HepG2 (cell line): ENCODE measurements around the gene FERMT2. TPM values are rescaled to one million over a fixed set of nuclear protein-coding genes. Genes with fewer than 3 reads are reported as not detected.

Source experiments
- ATAC-seq: fragments of 200-7000 bp; cut with Tn5 transposase; 3 replicates; pipeline ENCODE4 v1.9.1; 2020; ENCODE audit warnings: mild to moderate bottlenecking, moderate library complexity
- BruUV-seq: library from RNA; stranded (reverse); fragments of 400-500 nt; replicated peaks from 2 replicates; lab custom pipeline; 2021; lab: Mats Ljungman, UMichigan
- CTCF ChIA-PET: fragments of 300-600 bp; formaldehyde crosslinking; extraction: SDS; loops from one replicate; lab custom pipeline; 2021; ENCODE audit warnings: low total read pairs, inconsistent platforms, low intra/inter-chr PET ratio; lab: Yijun Ruan, JAX
- POLR2A ChIA-PET: fragments of 350-600 bp; sonication (Branson Sonifier 250); formaldehyde crosslinking; loops from one replicate; lab custom pipeline; 2020; ENCODE audit warnings: antibody characterized with exemption, inconsistent platforms; lab: Yijun Ruan, JAX
- DNase-seq: peaks from one replicate; pipeline ENCODE4 v3.0.0-alpha.2; 2015; ENCODE audit warnings: low spot score
- FAIRE-seq: peaks from 3 replicates; lab custom pipeline; 2011; peaks lifted over from hg19 to GRCh38; lab: Jason Lieb, UNC
- H2AFZ ChIP-seq: one replicate; pipeline ENCODE4 v1.6.1; 2011; ENCODE audit warnings: low read length, inconsistent platforms
- H3K27ac ChIP-seq: fragments of 300-600 bp; 3 replicates; pipeline ENCODE4 v1.8.0; 2011; ENCODE audit warnings: mixed run types, mild to moderate bottlenecking, mixed read lengths, low read length, inconsistent platforms; ENCODE audit not compliant: insufficient read depth; ENCODE audit errors: extremely low read length
- H3K27me3 ChIP-seq, 2 experiments: fragments of 200-600 bp in 1 of 2; 2 replicates in 1 of 2; 3 replicates in 1 of 2; pipeline versions ENCODE4 v1.6.0 to v1.8.0; 2011; ENCODE audit warnings: low read length in 2 of 2, mild to moderate bottlenecking in 2 of 2, moderate library complexity in 2 of 2, inconsistent platforms in 1 of 2; ENCODE audit not compliant: insufficient read depth in 2 of 2, control insufficient read depth in 1 of 2
- H3K36me3 ChIP-seq, 2 experiments: fragments of 200-600 bp in 1 of 2; replicated peaks in 1 of 2; 2 replicates in 1 of 2; 3 replicates in 1 of 2; pipeline versions ENCODE4 v1.5.1 to v1.8.0; 2011; ENCODE audit warnings: low read length in 2 of 2, inconsistent platforms in 1 of 2; ENCODE audit not compliant: insufficient read depth in 2 of 2, control insufficient read depth in 1 of 2
- H3K4me1 ChIP-seq: 2 replicates; pipeline ENCODE4 v1.5.1; 2012; ENCODE audit warnings: low read length, inconsistent platforms; ENCODE audit not compliant: insufficient read depth
- H3K4me2 ChIP-seq: 2 replicates; pipeline ENCODE4 v1.6.0; 2011; ENCODE audit warnings: low read depth, low read length, inconsistent platforms
- H3K4me3 ChIP-seq, 3 experiments: fragments of 200-600 bp in 1 of 3; sonication (generic), shearing (Covaris generic) in 1 of 3; replicated peaks in 1 of 3; 2 replicates each; pipeline ENCODE4 v1.5.1; 2011 to 2016; ENCODE audit warnings: low read length in 3 of 3, inconsistent platforms in 2 of 3, low read depth in 2 of 3, mild to moderate bottlenecking in 2 of 3, control low read depth in 1 of 3, mixed read lengths in 1 of 3; ENCODE audit not compliant: insufficient read depth in 1 of 3
- H3K79me2 ChIP-seq: one replicate; pipeline ENCODE4 v1.6.1; 2011; ENCODE audit warnings: low read length, inconsistent platforms; ENCODE audit not compliant: insufficient read depth
- H3K9ac ChIP-seq: 2 replicates; pipeline ENCODE4 v1.6.0; 2011; ENCODE audit warnings: mild to moderate bottlenecking, low read depth, low read length, inconsistent platforms; ENCODE audit not compliant: insufficient read depth
- H3K9me3 ChIP-seq: 2 replicates; pipeline ENCODE4 v1.5.1; 2012; ENCODE audit warnings: mild to moderate bottlenecking, low read length
- H4K20me1 ChIP-seq: 2 replicates; pipeline ENCODE4 v1.6.0; 2011; ENCODE audit warnings: inconsistent platforms, mild to moderate bottlenecking, low read length, moderate library complexity; ENCODE audit not compliant: insufficient read depth
- CCAR2 ChIP-seq: fragments of 200-400 bp; formaldehyde crosslinking; optimal IDR thresholded peaks from 2 replicates; pipeline ENCODE3; 2018; ENCODE audit warnings: low read depth, mild to moderate bottlenecking, low read length, moderate library complexity
- CHD2 ChIP-seq: IDR thresholded peaks from 2 replicates; pipeline ENCODE4 v1.6.1; 2011; ENCODE audit warnings: low read depth, low read length, improper control_type of control experiment
- FOXJ3 ChIP-seq: sonication (generic); formaldehyde crosslinking; IDR thresholded peaks from 2 replicates; pipeline ENCODE4 v1.4.0; 2020; ENCODE audit warnings: missing genetic modification reagents, mild to moderate bottlenecking, borderline replicate concordance
- HNF1A ChIP-seq, 2 experiments: sonication (generic) in 1 of 2; formaldehyde crosslinking in 1 of 2; IDR thresholded peaks; 2 replicates each; pipeline versions ENCODE4 v1.4.0 to v1.6.1; 2016 to 2020; ENCODE audit warnings: borderline replicate concordance in 1 of 2, low read depth in 1 of 2, mild to moderate bottlenecking in 1 of 2, missing genetic modification reagents in 1 of 2
- ZFP62 ChIP-seq: sonication (generic); formaldehyde crosslinking; IDR thresholded peaks from 2 replicates; pipeline ENCODE4 v1.4.0; 2020; ENCODE audit warnings: missing genetic modification reagents
- ZKSCAN8 ChIP-seq: IDR thresholded peaks from 2 replicates; pipeline ENCODE4 v1.6.1; 2016; ENCODE audit warnings: borderline replicate concordance, missing genetic modification reagents, missing compliant biosample characterization
- ZNF30 ChIP-seq: sonication (generic); formaldehyde crosslinking; IDR thresholded peaks from 2 replicates; pipeline ENCODE4 v1.5.0; 2020; ENCODE audit warnings: mild to moderate bottlenecking, missing genetic modification reagents
- ZNF329 ChIP-seq: sonication (generic); formaldehyde crosslinking; IDR thresholded peaks from 2 replicates; pipeline ENCODE4 v1.9.0; 2021; ENCODE audit warnings: low read depth, mild to moderate bottlenecking, missing genetic modification reagents
- ZNF556 ChIP-seq: sonication (generic); formaldehyde crosslinking; IDR thresholded peaks from 2 replicates; pipeline ENCODE4 v1.4.0; 2020; ENCODE audit warnings: mild to moderate bottlenecking, missing genetic modification reagents, borderline replicate concordance
- ZNF790 ChIP-seq: sonication (generic); formaldehyde crosslinking; IDR thresholded peaks from 2 replicates; pipeline ENCODE4 v1.8.0; 2022; ENCODE audit warnings: missing genetic modification reagents, mild to moderate bottlenecking, borderline replicate concordance
- ZNF839 ChIP-seq: sonication (generic); formaldehyde crosslinking; IDR thresholded peaks from 2 replicates; pipeline ENCODE4 v1.4.0; 2020; ENCODE audit warnings: missing genetic modification reagents, mild to moderate bottlenecking, borderline replicate concordance
- WGBS: methylation state at CpG from one replicate; pipeline ENCODE4 v1.1.6; 2017; ENCODE audit warnings: low lambda C conversion rate; 5-methylcytosine and 5-hydroxymethylcytosine counted together
- in situ Hi-C: cut with HindIII; loops from 2 replicates; pipeline ENCODE4 v1.10.0; 2017; ENCODE audit warnings: low pct_unique_long_range_greater_than_20kb; ENCODE audit not compliant: extremely low pct_ligation_motif_present
- intact Hi-C: fragments of 100-400 bp; cut with micrococcal nuclease; formaldehyde crosslinking; loops from one replicate; pipeline ENCODE4 v1.10.0; 2022; ENCODE audit not compliant: unreplicated experiment
- polyA plus RNA-seq, 8 experiments: library from polyadenylated mRNA; depleted of rRNA in 3 of 8; stranded (reverse) in 7 of 8; unstranded in 1 of 8; fragments of >200 nt; fragmentation: Illumina TruSeq in 4 of 8; extraction: Trizol in 4 of 8; gene quantifications; 2 replicates each; pipeline versions ENCODE4 v1.2.1 to v1.2.3, GENCODE V29; 2011 to 2016; ENCODE audit warnings: low read depth in 4 of 8, missing spikeins in 1 of 8, mixed read lengths in 1 of 8; ENCODE audit not compliant: insufficient read depth in 1 of 8
- total RNA-seq, 5 experiments: library from RNA; depleted of rRNA; stranded (reverse); fragments of >200 nt; fragmentation: Illumina TruSeq; extraction: Trizol; gene quantifications; 2 replicates each; pipeline ENCODE4 v1.2.3, GENCODE V29; 2016; ENCODE audit warnings: low read depth in 1 of 5
- TF ChIP-seq, protein P1 (sequence below): sonication (generic); formaldehyde crosslinking; IDR thresholded peaks from 2 replicates; pipeline ENCODE4 v1.5.1; 2020; ENCODE audit warnings: mild to moderate bottlenecking, missing genetic modification reagents, moderate library complexity

The FERMT2 gene
- total and polyA plus RNA-seq, 2 of the 13 experiments (the other 11 are each of a cell fraction or from before 2014, with no cell fraction given): 36.2 to 60.4 TPM

- H4K20me1 ChIP-seq: no peaks in the 10 kb centered on the region
- POLR2A ChIA-PET: interaction anchor here (0.7 kb wide), 1 partner anchor 109 kb away, joined by 6 read pairs; the partner anchor contains the start of gene GNPNAT1
- peaks cover 4% of the 10 kb centered on the region for H3K79me2 ChIP-seq
- H3K9ac ChIP-seq: no peak overlapping the region
- no peak overlapping the region for H2AFZ ChIP-seq
- intact Hi-C loops (no loop called here), in situ Hi-C loops (no loop called here)
- H3K4me3 ChIP-seq: no peak overlapping the region
- DNase-seq (no peak), ATAC-seq (no peak), FAIRE-seq (no peak)
- 85% methylated on average over 8 of the region's 8 CpGs for WGBS
- H3K4me1 ChIP-seq: no peaks in the 10 kb centered on the region
- peaks cover 4 to 9% of the 10 kb centered on the region in 2 experiments; a peak in 2 of 5 replicates for H3K36me3 ChIP-seq
- TF ChIP-seq ZNF30 (CRISPR knock-in tag) (no peak), ZNF790 (CRISPR knock-in tag) (no peak), CHD2 (no peak), CCAR2 (no peak), ZNF329 (no peak), FOXJ3 (CRISPR knock-in tag) (no peak), ZNF839 (CRISPR knock-in tag) (no peak), ZNF556 (CRISPR knock-in tag) (no peak), HNF1A (IDR thresholded peaks at IDR 0.05; ENCODE audit: low read depth) (no peak), HNF1A (CRISPR knock-in tag; IDR thresholded peaks at IDR 0.05; ENCODE audit: borderline replicate concordance) (no peak), ZKSCAN8 (CRISPR knock-in tag) (no peak), ZFP62 (no peak)
- TF ChIP-seq, protein P1, sequence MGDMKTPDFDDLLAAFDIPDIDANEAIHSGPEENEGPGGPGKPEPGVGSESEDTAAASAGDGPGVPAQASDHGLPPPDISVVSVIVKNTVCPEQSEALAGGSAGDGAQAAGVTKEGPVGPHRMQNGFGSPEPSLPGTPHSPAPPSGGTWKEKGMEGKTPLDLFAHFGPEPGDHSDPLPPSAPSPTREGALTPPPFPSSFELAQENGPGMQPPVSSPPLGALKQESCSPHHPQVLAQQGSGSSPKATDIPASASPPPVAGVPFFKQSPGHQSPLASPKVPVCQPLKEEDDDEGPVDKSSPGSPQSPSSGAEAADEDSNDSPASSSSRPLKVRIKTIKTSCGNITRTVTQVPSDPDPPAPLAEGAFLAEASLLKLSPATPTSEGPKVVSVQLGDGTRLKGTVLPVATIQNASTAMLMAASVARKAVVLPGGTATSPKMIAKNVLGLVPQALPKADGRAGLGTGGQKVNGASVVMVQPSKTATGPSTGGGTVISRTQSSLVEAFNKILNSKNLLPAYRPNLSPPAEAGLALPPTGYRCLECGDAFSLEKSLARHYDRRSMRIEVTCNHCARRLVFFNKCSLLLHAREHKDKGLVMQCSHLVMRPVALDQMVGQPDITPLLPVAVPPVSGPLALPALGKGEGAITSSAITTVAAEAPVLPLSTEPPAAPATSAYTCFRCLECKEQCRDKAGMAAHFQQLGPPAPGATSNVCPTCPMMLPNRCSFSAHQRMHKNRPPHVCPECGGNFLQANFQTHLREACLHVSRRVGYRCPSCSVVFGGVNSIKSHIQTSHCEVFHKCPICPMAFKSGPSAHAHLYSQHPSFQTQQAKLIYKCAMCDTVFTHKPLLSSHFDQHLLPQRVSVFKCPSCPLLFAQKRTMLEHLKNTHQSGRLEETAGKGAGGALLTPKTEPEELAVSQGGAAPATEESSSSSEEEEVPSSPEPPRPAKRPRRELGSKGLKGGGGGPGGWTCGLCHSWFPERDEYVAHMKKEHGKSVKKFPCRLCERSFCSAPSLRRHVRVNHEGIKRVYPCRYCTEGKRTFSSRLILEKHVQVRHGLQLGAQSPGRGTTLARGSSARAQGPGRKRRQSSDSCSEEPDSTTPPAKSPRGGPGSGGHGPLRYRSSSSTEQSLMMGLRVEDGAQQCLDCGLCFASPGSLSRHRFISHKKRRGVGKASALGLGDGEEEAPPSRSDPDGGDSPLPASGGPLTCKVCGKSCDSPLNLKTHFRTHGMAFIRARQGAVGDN (CRISPR knock-in tag): no peak
- no peak overlapping the region for H3K27ac ChIP-seq
- no peak overlapping the region for H3K4me2 ChIP-seq
- BruUV-seq: no TSS peak
- no peaks in the 10 kb centered on the region for H3K9me3 ChIP-seq
- CTCF ChIA-PET: no interaction called here
- no peaks in the 10 kb centered on the region for H3K27me3 ChIP-seq
Observed at GRCh38 chr14:52900731-52901130, 50.1 kb downstream of the FERMT2 start.
